HG02571 (cell line): ENCODE measurements around the gene GBP7.
"Not testable (repeated sequence)": the region's sequence is repeated elsewhere in the genome, so short reads cannot be mapped to it uniquely, and the experiment has no call there.

ENCODE experiments used
- ATAC-seq: cut with Tn5 transposase; IDR thresholded peaks from one replicate; pipeline ENCODE4 v1.9.1; 2021; ENCODE audit warnings: mild to moderate bottlenecking, moderate library complexity; ENCODE audit not compliant: unreplicated experiment

The GBP7 gene

GRCh38 chr1:89171067-89171438 is 4.8 kb downstream of the GBP7 start:
- ATAC-seq, result no peak

- ATAC-seq, result no peak
Measured at GRCh38 chr1:89170170-89171066, 5.4 kb downstream of the GBP7 start.

- no peak for ATAC-seq
Measured at GRCh38 chr1:89169166-89169565, 6.6 kb downstream of the GBP7 start.

- no peak for ATAC-seq
Measured at GRCh38 chr1:89167590-89168230, 8.1 kb downstream of the GBP7 start.

- ATAC-seq, result no peak
Measured at GRCh38 chr1:89166705-89167104, 9.1 kb downstream of the GBP7 start.

GRCh38 chr1:89165811-89166210 is 10.0 kb downstream of the GBP7 start:
- ATAC-seq, result no peak

GRCh38 chr1:89151047-89151446 is 24.8 kb downstream of the GBP7 start:
- ATAC-seq, result no peak

GRCh38 chr1:89149976-89150375 is 25.8 kb downstream of the GBP7 start:
- ATAC-seq, result no peak

- no peak for ATAC-seq
Measured at GRCh38 chr1:89149229-89149628, 26.6 kb downstream of the GBP7 start.

GRCh38 chr1:89147678-89148658 is 27.8 kb downstream of the GBP7 start:
- no peak for ATAC-seq

GRCh38 chr1:89146721-89147120 is 29.1 kb downstream of the GBP7 start:
- ATAC-seq, result no peak

- no peak for ATAC-seq
Measured at GRCh38 chr1:89143484-89143883, 32.3 kb downstream of the GBP7 start.

- ATAC-seq, result no peak
Measured at GRCh38 chr1:89142160-89142559, 33.6 kb downstream of the GBP7 start.

GRCh38 chr1:89133747-89134146 is 42.1 kb downstream of the GBP7 start:
- no peak for ATAC-seq

GRCh38 chr1:89130716-89131115 is 45.1 kb downstream of the GBP7 start:
- ATAC-seq, result no peak

GRCh38 chr1:89129911-89130310 is 45.9 kb downstream of the GBP7 start:
- no peak for ATAC-seq

GRCh38 chr1:89128003-89128458 is 47.8 kb downstream of the GBP7 start:
- ATAC-seq, result not testable (repeated sequence)

GRCh38 chr1:89126602-89127565 is 48.9 kb downstream of the GBP7 start:
- not testable (repeated sequence) for ATAC-seq

- ATAC-seq, result peak; percentile 75
Measured at GRCh38 chr1:89125913-89126580, 49.8 kb downstream of the GBP7 start, which contains the start of gene GBP2. TSS of gene GBP2 (minus strand) at chr1:89126114. CDS start at chr1:89121966, 4,148 bp downstream.
